HS-27A (cell line): ENCODE measurements around the gene OR8B12.
"Not testable (repeated sequence)": the region's sequence is repeated elsewhere in the genome, so short reads cannot be mapped to it uniquely, and the experiment has no call there.

Experiments used
- DNase-seq: peaks from one replicate; pipeline ENCODE4 v3.0.0-alpha.2; 2012; ENCODE audit warnings: low read depth, missing footprints

OR8B12 gene

DNA sequence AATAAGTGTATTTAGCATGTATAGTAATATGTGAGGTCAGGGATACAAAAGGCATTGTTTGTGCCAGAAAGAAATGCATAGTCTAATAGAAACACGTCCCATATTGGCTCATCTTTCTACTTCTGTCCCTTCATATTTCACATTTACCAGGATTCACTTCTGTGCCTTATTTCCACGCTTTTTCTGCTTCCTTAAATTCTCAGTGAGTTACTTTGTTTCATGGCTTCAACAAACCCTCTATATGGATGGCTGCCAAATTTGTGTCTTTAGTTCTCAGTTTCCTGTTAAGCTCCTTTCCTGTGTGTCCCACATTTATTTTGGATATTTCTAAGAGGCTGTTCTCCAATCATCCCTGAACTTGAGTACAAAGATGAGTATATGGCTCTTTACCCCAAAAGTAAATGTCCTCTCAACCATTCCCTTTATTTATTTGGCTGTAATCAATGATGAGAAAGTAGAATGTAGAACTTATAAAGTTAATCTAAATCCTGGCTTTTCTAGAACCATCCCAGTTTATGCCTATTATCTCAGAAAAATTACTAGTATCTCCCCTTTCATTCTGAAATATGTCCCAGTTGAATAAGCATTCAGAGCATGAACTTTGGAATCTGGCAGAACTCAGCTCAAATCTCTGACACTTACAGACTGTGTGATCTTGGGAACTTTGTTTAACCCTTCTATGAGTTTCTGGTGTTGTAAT is 23.5 kb downstream of the OR8B12 start:
- no peak for DNase-seq

DNA sequence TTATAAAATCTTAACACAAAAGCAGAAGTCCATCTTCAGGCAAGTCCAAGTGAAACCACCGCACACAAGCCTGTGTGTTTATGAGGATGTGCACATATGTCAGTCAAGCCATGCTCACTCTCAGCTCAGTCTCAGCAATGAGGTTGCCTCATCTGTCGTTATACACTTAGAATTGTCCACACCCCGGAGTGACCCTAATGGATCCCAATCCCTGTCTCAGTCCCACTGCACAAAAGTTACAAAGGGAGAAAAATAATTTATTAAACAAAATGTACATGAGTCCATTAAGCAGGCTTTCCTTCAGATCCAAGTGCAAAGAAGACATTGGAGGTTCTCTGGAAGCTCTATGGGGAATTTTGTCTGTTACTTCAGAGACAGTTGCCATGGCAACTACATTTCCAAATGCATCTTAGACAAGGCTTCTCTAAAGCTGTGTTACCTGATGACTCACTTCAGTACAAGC is 24.4 kb downstream of the OR8B12 start:
- no peak for DNase-seq

GRCh38 chr11:124517314-124517713 is 26.1 kb downstream of the OR8B12 start:
- DNase-seq = no peak

- DNase-seq = not testable (repeated sequence)
Observed at GRCh38 chr11:124514675-124515074, 28.8 kb downstream of the OR8B12 start.

DNA sequence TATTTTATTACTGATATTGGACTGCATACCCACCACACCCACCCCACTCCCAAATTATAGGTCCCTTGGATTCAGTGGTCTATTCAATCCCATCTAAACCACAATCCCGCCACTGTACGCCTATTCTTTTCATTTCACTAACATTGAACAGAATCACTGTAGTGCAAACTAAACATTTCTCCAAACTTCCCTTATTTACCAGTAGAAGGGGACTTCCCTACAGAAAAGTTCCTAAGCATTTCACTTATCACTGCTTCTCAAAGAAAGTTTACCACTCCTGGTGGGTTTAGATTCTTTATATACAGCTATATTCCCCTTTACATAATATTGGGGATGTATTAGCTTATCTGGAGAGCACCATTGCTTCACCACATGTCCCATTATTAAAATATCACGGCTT is 29.3 kb downstream of the OR8B12 start:
- no peak for DNase-seq

- DNase-seq = no peak
Observed at GRCh38 chr11:124511745-124512144, 31.7 kb downstream of the OR8B12 start.

- no peak for DNase-seq
Observed at GRCh38 chr11:124510279-124510678, 33.2 kb downstream of the OR8B12 start.

DNA sequence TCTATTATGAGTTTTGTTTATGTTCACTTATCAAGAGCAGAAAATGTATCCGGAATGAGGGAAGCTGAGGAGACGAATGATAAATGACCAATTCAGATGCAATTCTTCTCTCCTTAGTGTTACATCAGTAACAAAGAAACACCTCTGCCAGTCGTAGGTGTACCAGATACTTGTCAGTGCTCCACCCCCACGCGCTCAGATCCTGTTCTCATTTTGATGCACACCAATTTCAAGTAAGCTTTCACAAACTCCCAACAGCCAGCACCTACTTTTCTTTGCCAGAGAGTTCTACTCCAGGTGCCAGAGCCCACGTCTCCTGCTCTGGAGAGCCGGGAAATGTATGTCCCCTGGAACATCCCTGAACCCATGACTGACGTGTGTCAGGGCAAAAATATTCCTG is 43.7 kb downstream of the OR8B12 start:
- no peak for DNase-seq

GRCh38 chr11:124493016-124493655 is 50.3 kb downstream of the OR8B12 start:
- DNase-seq = no peak
